Epithelial cell of proximal tubule (primary cell): ENCODE data around the gene PYDC1. TPM values are rescaled to one million over a fixed set of nuclear protein-coding genes. Genes with fewer than 3 reads are reported as not detected.

Experiments used
- total RNA-seq: library from RNA; depleted of rRNA; stranded (reverse); fragments of >200 nt; gene quantifications from 2 replicates; pipeline ENCODE4 v1.2.3, GENCODE V29; 2015

Gene PYDC1
- total RNA-seq, 1 donor from 2014 or later, result not detected

Other genes starting within 250 kb of the PYDC1 start
- gene HSD3B7, start 231.9 kb downstream of the PYDC1 start, total RNA-seq, result 22.9 and 24.2 TPM in 2 replicates
- 0.40 and 0.58 TPM in 2 replicates for gene STX1B, start 206.5 kb downstream of the PYDC1 start, total RNA-seq
- 19.5 and 26.1 TPM in 2 replicates for gene STX4, start 183.6 kb downstream of the PYDC1 start, total RNA-seq
- 11.1 and 18.3 TPM in 2 replicates for gene ZNF668, start 142.9 kb downstream of the PYDC1 start, total RNA-seq
- 12.7 and 13.5 TPM in 2 replicates for gene ZNF646, start 142.7 kb downstream of the PYDC1 start, total RNA-seq
- gene PRSS53, start 128.2 kb downstream of the PYDC1 start, total RNA-seq, result 0.58 and 2.2 TPM in 2 replicates
- 129 and 214 TPM in 2 replicates for gene VKORC1, start 122.3 kb downstream of the PYDC1 start, total RNA-seq
- 78.2 and 80.3 TPM in 2 replicates for gene BCKDK, start 108.7 kb downstream of the PYDC1 start, total RNA-seq
- 38.3 and 43.7 TPM in 2 replicates for gene KAT8, start 99.5 kb downstream of the PYDC1 start, total RNA-seq
- 27.4 and 53.6 TPM in 2 replicates for gene PRSS8, start 81.4 kb downstream of the PYDC1 start, total RNA-seq
- 0.29 and 1.3 TPM in 2 replicates for gene PRSS36, start 67.1 kb downstream of the PYDC1 start, total RNA-seq
- gene FUS, start 37.0 kb downstream of the PYDC1 start, total RNA-seq, result 67.2 and 83.8 TPM in 2 replicates
- 22.0 and 43.5 TPM in 2 replicates for gene PYCARD, start 14.4 kb downstream of the PYDC1 start, total RNA-seq
- not detected in 2 replicates for gene TRIM72, start 3.0 kb downstream of the PYDC1 start, total RNA-seq
- 0.06 and 0.72 TPM in 2 replicates for gene ITGAM, start 42.8 kb upstream of the PYDC1 start, total RNA-seq
- 0.23 TPM in 1 of 2 replicates, not detected in the other for gene ITGAX, start 138.0 kb upstream of the PYDC1 start, total RNA-seq
- not detected in 2 replicates for gene ITGAD, start 176.2 kb upstream of the PYDC1 start, total RNA-seq
- gene COX6A2, start 211.2 kb upstream of the PYDC1 start, total RNA-seq, result not detected in 2 replicates
- gene ZNF843, start 225.7 kb upstream of the PYDC1 start, total RNA-seq, result 0.22 TPM in 1 of 2 replicates, not detected in the other
- gene ARMC5, start 242.4 kb upstream of the PYDC1 start, total RNA-seq, result 9.2 and 10.3 TPM in 2 replicates